Measurements from ENCODE around the gene KDM5B. TPM values are rescaled to one million over a fixed set of nuclear protein-coding genes. Genes with fewer than 3 reads are reported as not detected.

The KDM5B gene
- polyA plus RNA-seq, 3 donors = 3.4 to 12.5 (median 10.6) TPM

DNA sequence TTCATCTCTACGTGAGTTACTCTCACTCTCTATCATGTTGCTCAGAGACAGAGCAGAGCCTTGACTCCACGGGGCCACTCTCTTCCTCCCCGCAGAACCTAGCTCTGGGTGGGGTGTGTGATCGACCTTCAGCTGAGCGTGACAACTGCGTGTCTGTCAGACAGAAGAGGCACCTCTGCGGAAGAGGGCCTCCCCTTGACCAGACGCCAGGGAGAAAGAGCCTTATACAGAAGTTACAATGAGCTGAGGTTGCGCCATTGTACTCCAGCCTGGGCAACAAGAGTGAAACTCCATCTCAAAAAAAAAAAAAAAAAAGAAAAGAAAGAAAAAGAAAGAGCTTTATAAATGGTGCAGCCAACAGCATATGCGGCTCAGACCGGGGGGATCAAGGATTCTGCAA lies 120.9 kb downstream of the KDM5B start:
- intact Hi-C loops (cut with micrococcal nuclease) = no loop called here
- no peak overlapping the region for H3K27ac Mint-ChIP-seq
- H3K4me3 Mint-ChIP-seq = peak overlapping the region in 1 of 2 donors; percentile 5
- Histone ChIP-seq H3K4me1 (ENCODE audit: control insufficient read depth in 1 of 2, insufficient read depth in 2 of 2, low read length in 2 of 2) (no peaks in the 10 kb centered on the region), H2AFZ (ENCODE audit: insufficient read depth, low read depth, low read length, poor library complexity, severe bottlenecking) (no peak overlapping the region), H3K27me3 (ENCODE audit: control insufficient read depth in 2 of 2, insufficient read depth in 2 of 2, low read length in 2 of 2) (peaks cover 19 to 64% of the 10 kb centered on the region in 2 donors), H3K9me3 (replicated peaks in 1 of 2; ENCODE audit: control insufficient read depth in 1 of 2, insufficient read depth in 1 of 2, low read length in 2 of 2) (no peaks in the 10 kb centered on the region), H3K36me3 (replicated peaks in 1 of 2; ENCODE audit: control insufficient read depth in 1 of 2, insufficient read depth in 2 of 2, low read length in 2 of 2) (no peaks in the 10 kb centered on the region), H3K9ac (ENCODE audit: insufficient read depth, low read length, poor library complexity, severe bottlenecking) (no peak overlapping the region), H3K4me3 (replicated peaks in 1 of 3; ENCODE audit: low read depth in 2 of 3, low read length in 3 of 3) (no peak overlapping the region), H4K20me1 (ENCODE audit: insufficient read depth, low read length) (no peaks in the 10 kb centered on the region), H3K4me2 (replicated peaks; ENCODE audit: extremely low read depth, low read length, poor library complexity, severe bottlenecking) (no peak overlapping the region), H3K79me2 (ENCODE audit: insufficient read depth, low read length) (no peaks in the 10 kb centered on the region), H3K27ac (ENCODE audit: low read depth in 1 of 2, low read length in 2 of 2) (no peak overlapping the region)
- TF ChIP-seq, protein P1, sequence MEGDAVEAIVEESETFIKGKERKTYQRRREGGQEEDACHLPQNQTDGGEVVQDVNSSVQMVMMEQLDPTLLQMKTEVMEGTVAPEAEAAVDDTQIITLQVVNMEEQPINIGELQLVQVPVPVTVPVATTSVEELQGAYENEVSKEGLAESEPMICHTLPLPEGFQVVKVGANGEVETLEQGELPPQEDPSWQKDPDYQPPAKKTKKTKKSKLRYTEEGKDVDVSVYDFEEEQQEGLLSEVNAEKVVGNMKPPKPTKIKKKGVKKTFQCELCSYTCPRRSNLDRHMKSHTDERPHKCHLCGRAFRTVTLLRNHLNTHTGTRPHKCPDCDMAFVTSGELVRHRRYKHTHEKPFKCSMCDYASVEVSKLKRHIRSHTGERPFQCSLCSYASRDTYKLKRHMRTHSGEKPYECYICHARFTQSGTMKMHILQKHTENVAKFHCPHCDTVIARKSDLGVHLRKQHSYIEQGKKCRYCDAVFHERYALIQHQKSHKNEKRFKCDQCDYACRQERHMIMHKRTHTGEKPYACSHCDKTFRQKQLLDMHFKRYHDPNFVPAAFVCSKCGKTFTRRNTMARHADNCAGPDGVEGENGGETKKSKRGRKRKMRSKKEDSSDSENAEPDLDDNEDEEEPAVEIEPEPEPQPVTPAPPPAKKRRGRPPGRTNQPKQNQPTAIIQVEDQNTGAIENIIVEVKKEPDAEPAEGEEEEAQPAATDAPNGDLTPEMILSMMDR (IDR thresholded peaks at IDR 0.05) = no peak
- no peaks in the 10 kb centered on the region for H3K36me3 Mint-ChIP-seq
- H3K9me3 Mint-ChIP-seq = no peaks in the 10 kb centered on the region
- peaks cover 52 to 81% (median 68%) of the 10 kb centered on the region in 3 donors for H3K27me3 Mint-ChIP-seq (ENCODE audit: low read depth in 3 of 3)
- no peaks in the 10 kb centered on the region for H3K4me1 Mint-ChIP-seq
- 80% methylated on average over 2 of the region's 11 CpGs for WGBS (ENCODE audit: insufficient coverage)
- no peak for DNase-seq

DNA sequence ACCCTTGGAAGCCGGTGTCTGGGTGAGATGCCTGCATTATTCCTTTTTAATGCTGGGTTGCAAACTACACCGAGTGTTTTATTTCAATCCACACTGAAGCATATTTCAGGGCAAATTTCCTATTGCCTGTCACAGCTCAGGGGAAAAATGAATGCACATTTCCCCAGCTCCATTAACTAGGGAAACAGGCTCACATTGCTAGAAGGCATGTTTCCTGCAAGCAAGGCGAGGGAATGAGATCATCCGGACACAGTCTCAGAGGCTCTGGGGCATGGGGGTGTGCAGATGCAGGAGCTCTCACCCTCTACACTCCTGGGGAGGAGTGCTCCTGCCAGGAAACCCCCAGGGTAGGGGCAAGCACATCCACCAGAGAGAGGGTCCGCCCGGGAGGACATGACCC lies 122.6 kb downstream of the KDM5B start:
- no peak overlapping the region for H3K27ac Mint-ChIP-seq
- no peak for DNase-seq
- no peak overlapping the region for H2AFZ ChIP-seq (ENCODE audit: insufficient read depth, low read depth, low read length, poor library complexity, severe bottlenecking)
- peaks cover 59 to 85% (median 62%) of the 10 kb centered on the region in 3 donors for H3K27me3 Mint-ChIP-seq (ENCODE audit: low read depth in 3 of 3)
- H3K36me3 Mint-ChIP-seq = no peaks in the 10 kb centered on the region
- TF ChIP-seq, protein P1 (IDR thresholded peaks at IDR 0.05) = no peak
- intact Hi-C loops (cut with micrococcal nuclease) = no loop called here
- H3K4me1 Mint-ChIP-seq = no peaks in the 10 kb centered on the region
- no peak overlapping the region for H3K27ac ChIP-seq (ENCODE audit: low read depth in 1 of 2, low read length in 2 of 2)
- no peak overlapping the region for H3K9ac ChIP-seq (ENCODE audit: insufficient read depth, low read length, poor library complexity, severe bottlenecking)
- no peaks in the 10 kb centered on the region for H3K79me2 ChIP-seq (ENCODE audit: insufficient read depth, low read length)
- H4K20me1 ChIP-seq (ENCODE audit: insufficient read depth, low read length) = no peaks in the 10 kb centered on the region
- H3K9me3 ChIP-seq (replicated peaks in 1 of 2; ENCODE audit: control insufficient read depth in 1 of 2, insufficient read depth in 1 of 2, low read length in 2 of 2) = no peaks in the 10 kb centered on the region
- H3K36me3 ChIP-seq (replicated peaks in 1 of 2; ENCODE audit: control insufficient read depth in 1 of 2, insufficient read depth in 2 of 2, low read length in 2 of 2) = no peaks in the 10 kb centered on the region
- no peak overlapping the region for H3K4me3 Mint-ChIP-seq
- H3K4me3 ChIP-seq (replicated peaks in 1 of 3; ENCODE audit: low read depth in 2 of 3, low read length in 3 of 3) = no peak overlapping the region
- no peaks in the 10 kb centered on the region for H3K9me3 Mint-ChIP-seq
- peaks cover 18 to 62% of the 10 kb centered on the region in 2 donors for H3K27me3 ChIP-seq (ENCODE audit: control insufficient read depth in 2 of 2, insufficient read depth in 2 of 2, low read length in 2 of 2)
- no peaks in the 10 kb centered on the region for H3K4me1 ChIP-seq (ENCODE audit: control insufficient read depth in 1 of 2, insufficient read depth in 2 of 2, low read length in 2 of 2)
- WGBS (ENCODE audit: insufficient coverage) = no CpG with 5 or more reads among the region's 6 CpGs
- H3K4me2 ChIP-seq (replicated peaks; ENCODE audit: extremely low read depth, low read length, poor library complexity, severe bottlenecking) = no peak overlapping the region

Data from CD14-positive monocyte (primary cell).